Vagina (tissue), 2 donors: Measurements from ENCODE around the gene ZSCAN20. TPM values are rescaled to one million over a fixed set of nuclear protein-coding genes. Genes with fewer than 3 reads are reported as not detected.

Experiments used
- DNase-seq, 2 donors: peaks; one replicate each; pipeline ENCODE4 v3.0.0-alpha.2; 2017; ENCODE audit errors: extremely low spot score in 2 of 2
- H3K27ac ChIP-seq: fragments of 200-600 bp; sonication (generic); one replicate; pipeline ENCODE4 v1.5.1; 2019
- H3K27me3 ChIP-seq: fragments of 200-600 bp; sonication (generic); one replicate; pipeline ENCODE4 v1.5.1; 2019
- H3K36me3 ChIP-seq, 2 donors: fragments of 200-600 bp; sonication (generic); one replicate each; pipeline ENCODE4 v1.5.1; 2017 to 2019
- H3K4me1 ChIP-seq: fragments of 200-600 bp; sonication (generic); one replicate; pipeline ENCODE4 v1.5.1; 2019
- H3K4me3 ChIP-seq, 2 donors: fragments of 200-600 bp; sonication (generic); 1 replicate in 1 of 2; 2 replicates in 1 of 2; pipeline ENCODE4 v1.5.1; 2016 to 2019
- H3K9me3 ChIP-seq: fragments of 200-600 bp; sonication (generic); one replicate; pipeline ENCODE4 v1.5.1; 2019
- POLR2A ChIP-seq, 2 donors: fragments of 450-650 bp; IDR thresholded peaks; one replicate each; pipeline ENCODE4 v1.6.1; 2017; ENCODE audit warnings: antibody characterized with exemption in 2 of 2, mild to moderate bottlenecking in 2 of 2, moderate library complexity in 2 of 2
- POLR2AphosphoS5 ChIP-seq, 2 donors: sonication (generic); formaldehyde crosslinking; IDR thresholded peaks; one replicate each; pipeline ENCODE4 v1.9.0; 2017; ENCODE audit warnings: antibody characterized with exemption in 2 of 2, mild to moderate bottlenecking in 2 of 2, low read depth in 1 of 2; ENCODE audit not compliant: insufficient read depth in 1 of 2
- intact Hi-C: fragments of 100-400 bp; cut with DNase I; formaldehyde crosslinking; loops from one replicate; pipeline ENCODE4 v1.15.1; 2023
- total RNA-seq: library from RNA; depleted of rRNA; stranded (reverse); fragments of >200 nt; gene quantifications from one replicate; pipeline ENCODE4 v1.2.3, GENCODE V29; 2016
- TF ChIP-seq, protein P1 (sequence below), 3 experiments: fragments of 450-650 bp in 2 of 3; fragments of 200-600 bp in 1 of 3; sonication (generic) in 1 of 3; IDR thresholded peaks; one replicate each; pipeline ENCODE4 v1.5.1; 2017 to 2019; ENCODE audit warnings: antibody characterized with exemption in 3 of 3, mild to moderate bottlenecking in 2 of 3, moderate library complexity in 2 of 3

Gene ZSCAN20
- total RNA-seq, 1 donor from 2014 or later, result 4.4 TPM

DNA sequence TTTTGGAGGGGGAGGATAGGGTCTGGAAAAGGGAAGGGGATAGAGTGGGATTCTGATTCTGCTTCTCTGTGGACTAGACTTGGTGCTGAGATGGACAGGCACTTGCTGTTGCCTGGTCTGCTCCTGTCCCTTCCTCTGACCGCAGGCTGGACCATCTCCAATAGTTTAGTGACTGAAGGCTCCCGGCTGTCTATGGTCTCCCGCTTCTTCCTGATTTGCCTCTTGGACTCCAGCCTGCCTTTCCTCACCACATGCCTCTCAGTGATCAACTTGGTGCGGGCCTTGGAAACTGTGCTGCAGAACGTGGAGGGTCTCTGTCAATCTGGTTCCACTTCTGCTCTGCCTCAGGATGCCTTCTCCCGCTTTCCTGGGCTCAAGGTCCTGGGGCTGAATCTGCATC, 6.3 kb upstream of the ZSCAN20 start:
- Histone ChIP-seq H3K27ac (no peak overlapping the region), H3K4me1 (no peaks in the 10 kb centered on the region), H3K36me3 (no peaks in the 10 kb centered on the region), H3K4me3 (no peak overlapping the region), H3K9me3 (no peaks in the 10 kb centered on the region), H3K27me3 (no peaks in the 10 kb centered on the region)
- intact Hi-C loops, result loop anchor here (10.0 kb wide), 2 partner anchors 101 to 181 kb away; no protein-coding TSS in a partner anchor
- TF ChIP-seq POLR2A (IDR thresholded peaks at IDR 0.05), result no peak
- TF ChIP-seq, protein P1, sequence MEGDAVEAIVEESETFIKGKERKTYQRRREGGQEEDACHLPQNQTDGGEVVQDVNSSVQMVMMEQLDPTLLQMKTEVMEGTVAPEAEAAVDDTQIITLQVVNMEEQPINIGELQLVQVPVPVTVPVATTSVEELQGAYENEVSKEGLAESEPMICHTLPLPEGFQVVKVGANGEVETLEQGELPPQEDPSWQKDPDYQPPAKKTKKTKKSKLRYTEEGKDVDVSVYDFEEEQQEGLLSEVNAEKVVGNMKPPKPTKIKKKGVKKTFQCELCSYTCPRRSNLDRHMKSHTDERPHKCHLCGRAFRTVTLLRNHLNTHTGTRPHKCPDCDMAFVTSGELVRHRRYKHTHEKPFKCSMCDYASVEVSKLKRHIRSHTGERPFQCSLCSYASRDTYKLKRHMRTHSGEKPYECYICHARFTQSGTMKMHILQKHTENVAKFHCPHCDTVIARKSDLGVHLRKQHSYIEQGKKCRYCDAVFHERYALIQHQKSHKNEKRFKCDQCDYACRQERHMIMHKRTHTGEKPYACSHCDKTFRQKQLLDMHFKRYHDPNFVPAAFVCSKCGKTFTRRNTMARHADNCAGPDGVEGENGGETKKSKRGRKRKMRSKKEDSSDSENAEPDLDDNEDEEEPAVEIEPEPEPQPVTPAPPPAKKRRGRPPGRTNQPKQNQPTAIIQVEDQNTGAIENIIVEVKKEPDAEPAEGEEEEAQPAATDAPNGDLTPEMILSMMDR (IDR thresholded peaks at IDR 0.05), result no peak
- TF ChIP-seq POLR2AphosphoS5 (IDR thresholded peaks at IDR 0.05; ENCODE audit: insufficient read depth in 1 of 2, low read depth in 1 of 2), result no peak
- DNase-seq, result no peak

DNA sequence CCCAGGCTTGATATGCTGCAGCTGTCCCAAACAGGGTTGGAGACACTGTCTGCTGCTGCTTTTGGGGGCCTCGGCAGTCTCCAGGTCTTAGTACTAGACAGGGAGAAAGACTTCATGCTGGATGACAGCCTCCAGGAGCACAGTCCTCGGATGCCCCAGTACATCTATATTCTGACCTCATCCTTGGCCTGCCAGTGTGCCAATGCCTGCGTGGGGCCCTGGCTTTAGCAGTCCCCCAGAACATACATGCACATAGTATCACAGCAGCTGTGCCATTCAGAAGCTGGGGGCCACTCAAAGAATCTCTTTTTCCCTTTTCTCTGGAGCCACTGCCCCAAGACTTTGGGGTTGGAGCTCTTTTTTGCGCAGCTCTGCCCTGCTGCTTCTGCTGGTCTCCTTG, 4.4 kb upstream of the ZSCAN20 start:
- no peak for DNase-seq
- no peaks in the 10 kb centered on the region for H3K27me3 ChIP-seq
- no peak overlapping the region for H3K4me3 ChIP-seq
- no peaks in the 10 kb centered on the region for H3K9me3 ChIP-seq
- TF ChIP-seq, protein P1 (IDR thresholded peaks at IDR 0.05), result no peak
- TF ChIP-seq POLR2AphosphoS5 (IDR thresholded peaks at IDR 0.05; ENCODE audit: insufficient read depth in 1 of 2, low read depth in 1 of 2), result no peak
- TF ChIP-seq POLR2A (IDR thresholded peaks at IDR 0.05), result no peak
- H3K27ac ChIP-seq, result no peak overlapping the region
- H3K36me3 ChIP-seq, result no peaks in the 10 kb centered on the region
- intact Hi-C loops, result loop anchor here (10.0 kb wide), 2 partner anchors 103 to 183 kb away; no protein-coding TSS in a partner anchor
- H3K4me1 ChIP-seq, result peaks cover 12% of the 10 kb centered on the region

GRCh38 chr1:33468531-33468930, 3.9 kb upstream of the ZSCAN20 start:
- TF ChIP-seq POLR2AphosphoS5 (IDR thresholded peaks at IDR 0.05; ENCODE audit: insufficient read depth in 1 of 2, low read depth in 1 of 2) (no peak), POLR2A (IDR thresholded peaks at IDR 0.05) (no peak)
- TF ChIP-seq, protein P1 (IDR thresholded peaks at IDR 0.05), result no peak
- H3K4me1 ChIP-seq, result peaks cover 17% of the 10 kb centered on the region

GRCh38 chr1:33468967-33469366, 3.5 kb upstream of the ZSCAN20 start:
- Histone ChIP-seq H3K36me3 (no peaks in the 10 kb centered on the region), H3K4me1 (peaks cover 22% of the 10 kb centered on the region), H3K27ac (no peak overlapping the region), H3K27me3 (no peaks in the 10 kb centered on the region), H3K4me3 (no peak overlapping the region), H3K9me3 (no peaks in the 10 kb centered on the region)
- intact Hi-C loops, result loop anchor here (10.0 kb wide), 2 partner anchors 104 to 184 kb away; no protein-coding TSS in a partner anchor
- DNase-seq, result no peak
- TF ChIP-seq POLR2A (IDR thresholded peaks at IDR 0.05), result no peak
- no peak for TF ChIP-seq POLR2AphosphoS5 (IDR thresholded peaks at IDR 0.05; ENCODE audit: insufficient read depth in 1 of 2, low read depth in 1 of 2)
- TF ChIP-seq, protein P1 (IDR thresholded peaks at IDR 0.05), result no peak

More at GRCh38 chr1:33468531-33468930, 3.9 kb upstream of the ZSCAN20 start:
- intact Hi-C loops, result loop anchor here (10.0 kb wide), 2 partner anchors 104 to 184 kb away; no protein-coding TSS in a partner anchor
- no peaks in the 10 kb centered on the region for H3K36me3 ChIP-seq
- no peaks in the 10 kb centered on the region for H3K9me3 ChIP-seq
- DNase-seq, result no peak
- H3K27me3 ChIP-seq, result no peaks in the 10 kb centered on the region
- H3K4me3 ChIP-seq, result no peak overlapping the region
- H3K27ac ChIP-seq, result no peak overlapping the region

DNA sequence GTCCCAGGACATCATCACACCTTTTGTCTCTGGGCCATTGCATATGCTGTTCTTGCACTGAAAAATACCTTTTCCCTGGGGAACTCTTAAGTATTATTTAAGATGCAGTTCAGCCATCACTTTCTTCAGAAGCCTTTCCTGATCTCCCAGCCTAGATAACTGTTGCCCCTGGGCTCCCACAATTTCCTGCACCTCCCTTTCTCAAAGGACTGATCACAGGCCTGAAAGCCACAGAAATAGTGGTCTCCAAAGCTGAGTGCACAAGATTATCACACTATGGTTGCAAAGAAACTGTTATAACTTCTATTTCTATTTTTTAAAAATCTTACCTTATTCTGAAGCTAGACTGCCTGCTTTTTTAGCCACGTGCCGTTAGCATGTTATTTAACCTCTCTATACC, 2.8 kb upstream of the ZSCAN20 start:
- no peak for TF ChIP-seq POLR2A (IDR thresholded peaks at IDR 0.05)
- no peak for TF ChIP-seq POLR2AphosphoS5 (IDR thresholded peaks at IDR 0.05; ENCODE audit: insufficient read depth in 1 of 2, low read depth in 1 of 2)
- Histone ChIP-seq H3K27me3 (no peaks in the 10 kb centered on the region), H3K27ac (no peak overlapping the region), H3K4me1 (peaks cover 24% of the 10 kb centered on the region), H3K36me3 (no peaks in the 10 kb centered on the region), H3K4me3 (no peak overlapping the region), H3K9me3 (no peaks in the 10 kb centered on the region)
- DNase-seq, result no peak
- intact Hi-C loops, result loop anchor here (10.0 kb wide), 2 partner anchors 105 to 185 kb away; no protein-coding TSS in a partner anchor
